GM18868 (cell line): ENCODE measurements around the gene ZSCAN21.

ENCODE experiments used
- ATAC-seq: cut with Tn5 transposase; IDR thresholded peaks from one replicate; pipeline ENCODE4 v1.9.1; 2021; ENCODE audit warnings: mild to moderate bottlenecking, moderate library complexity; ENCODE audit not compliant: unreplicated experiment

ZSCAN21 gene

GRCh38 chr7:100072462-100072861 is 22.9 kb downstream of the ZSCAN21 start:
- ATAC-seq, result no peak

GRCh38 chr7:100074841-100075240 is 25.3 kb downstream of the ZSCAN21 start:
- no peak for ATAC-seq

GRCh38 chr7:100075418-100075817 is 25.8 kb downstream of the ZSCAN21 start:
- ATAC-seq, result no peak

- no peak for ATAC-seq
Measured at GRCh38 chr7:100077205-100077604, 27.6 kb downstream of the ZSCAN21 start.

GRCh38 chr7:100079024-100079560 is 29.5 kb downstream of the ZSCAN21 start:
- ATAC-seq, result no peak

GRCh38 chr7:100080907-100081534 is 31.4 kb downstream of the ZSCAN21 start:
- no peak for ATAC-seq

- peak; percentile 81 for ATAC-seq
Measured at GRCh38 chr7:100081535-100082102, 32.0 kb downstream of the ZSCAN21 start, which contains the start of gene ZNF3. TSS of gene ZNF3 (minus strand) at chr7:100081723. CDS start at chr7:100077357, 4,366 bp downstream.

- ATAC-seq, result no peak
Measured at GRCh38 chr7:100082978-100083377, 33.4 kb downstream of the ZSCAN21 start.

GRCh38 chr7:100085515-100085914 is 35.9 kb downstream of the ZSCAN21 start:
- ATAC-seq, result no peak

GRCh38 chr7:100087055-100087750 is 37.6 kb downstream of the ZSCAN21 start:
- no peak for ATAC-seq

GRCh38 chr7:100088095-100088620 is 38.6 kb downstream of the ZSCAN21 start:
- ATAC-seq, result no peak

GRCh38 chr7:100088621-100089457 is 39.3 kb downstream of the ZSCAN21 start, which contains the start of gene COPS6:
TSS of gene COPS6 (plus strand) at chr7:100088969. CDS start at chr7:100088991, 22 bp downstream.
- ATAC-seq, result peak; percentile 57

GRCh38 chr7:100089458-100090196 is 40.1 kb downstream of the ZSCAN21 start:
- ATAC-seq, result no peak

- no peak for ATAC-seq
Measured at GRCh38 chr7:100090527-100091410, 41.2 kb downstream of the ZSCAN21 start.

- ATAC-seq, result no peak
Measured at GRCh38 chr7:100091411-100092181, 42.0 kb downstream of the ZSCAN21 start.

- no peak for ATAC-seq
Measured at GRCh38 chr7:100093054-100093453, 43.5 kb downstream of the ZSCAN21 start.

- no peak for ATAC-seq
Measured at GRCh38 chr7:100093498-100093897, 43.9 kb downstream of the ZSCAN21 start.

GRCh38 chr7:100093925-100094486 is 44.4 kb downstream of the ZSCAN21 start:
- no peak for ATAC-seq
